HEK293 (cell line): ENCODE data around the gene KIRREL3.

Experiments
- CTCF ChIA-PET: fragments of 350-600 bp; formaldehyde crosslinking; extraction: SDS; loops from one replicate; lab custom pipeline; 2021; ENCODE audit warnings: antibody characterized with exemption; lab: Yijun Ruan, JAX
- POLR2A ChIA-PET: fragments of 300-600 bp; formaldehyde crosslinking; extraction: SDS; loops from one replicate; lab custom pipeline; 2020; ENCODE audit warnings: antibody characterized with exemption, inconsistent platforms; lab: Yijun Ruan, JAX
- H3K27ac ChIP-seq: fragments of 200-500 bp; sonication (Bioruptor generic); 2 replicates; pipeline ENCODE4 v1.5.1; 2014; ENCODE audit warnings: low read depth, low read length, control low read depth, inconsistent platforms; ENCODE audit errors: extremely low read depth
- H3K36me3 ChIP-seq, 2 experiments: fragments of 200-500 bp in 1 of 2; sonication (Bioruptor generic) in 1 of 2; 1 replicate in 1 of 2; 2 replicates in 1 of 2; pipeline ENCODE4 v1.5.1; 2014 to 2017; ENCODE audit warnings: inconsistent platforms in 2 of 2, low read length in 2 of 2; ENCODE audit not compliant: control insufficient read depth in 2 of 2, insufficient read depth in 1 of 2
- H3K4me1 ChIP-seq: fragments of 200-500 bp; sonication (Bioruptor generic); 2 replicates; pipeline ENCODE4 v1.5.1; 2014; ENCODE audit warnings: mild to moderate bottlenecking, low read length, inconsistent platforms; ENCODE audit not compliant: control insufficient read depth, insufficient read depth
- H3K4me3 ChIP-seq: 2 replicates; pipeline ENCODE4 v1.5.1; 2011; ENCODE audit warnings: low read depth, mild to moderate bottlenecking, control low read depth, low read length, moderate library complexity
- H3K9me3 ChIP-seq: fragments of 200-500 bp; sonication (Bioruptor generic); 2 replicates; pipeline ENCODE4 v1.5.1; 2014; ENCODE audit warnings: low read depth, low read length, inconsistent platforms; ENCODE audit not compliant: control insufficient read depth, insufficient read depth
- EGR2 ChIP-seq: fragments of 450-650 bp; formaldehyde crosslinking; IDR thresholded peaks from 2 replicates; pipeline ENCODE4 v1.5.1; 2016; ENCODE audit warnings: low read depth, missing biosample characterization, missing genetic modification characterization
- FEZF1 ChIP-seq: fragments of 450-650 bp; formaldehyde crosslinking; IDR thresholded peaks from 2 replicates; pipeline ENCODE4 v1.5.1; 2016; ENCODE audit warnings: missing biosample characterization, missing genetic modification characterization
- HIC1 ChIP-seq: fragments of 450-650 bp; formaldehyde crosslinking; IDR thresholded peaks from 2 replicates; pipeline ENCODE4 v1.5.1; 2016; ENCODE audit warnings: missing biosample characterization, missing genetic modification characterization
- PRDM1 ChIP-seq: fragments of 450-650 bp; formaldehyde crosslinking; IDR thresholded peaks from 2 replicates; pipeline ENCODE4; 2016; ENCODE audit warnings: missing biosample characterization, missing genetic modification characterization
- PRDM4 ChIP-seq: fragments of 450-650 bp; formaldehyde crosslinking; IDR thresholded peaks from 2 replicates; pipeline ENCODE4 v1.5.1; 2017; ENCODE audit warnings: missing biosample characterization, missing genetic modification characterization
- RBAK ChIP-seq: fragments of 450-650 bp; formaldehyde crosslinking; IDR thresholded peaks from 2 replicates; pipeline ENCODE4 v1.5.1; 2016; ENCODE audit warnings: missing biosample characterization, missing genetic modification characterization
- SP2 ChIP-seq: fragments of 450-650 bp; formaldehyde crosslinking; IDR thresholded peaks from 2 replicates; pipeline ENCODE4 v1.5.1; 2016; ENCODE audit warnings: missing biosample characterization, missing genetic modification characterization
- YY1 ChIP-seq: fragments of 450-650 bp; formaldehyde crosslinking; IDR thresholded peaks from 2 replicates; pipeline ENCODE4 v1.5.1; 2018; ENCODE audit warnings: missing biosample characterization, missing genetic modification characterization
- ZBTB20 ChIP-seq: fragments of 450-650 bp; formaldehyde crosslinking; IDR thresholded peaks from 2 replicates; pipeline ENCODE4 v1.5.1; 2016; ENCODE audit warnings: missing biosample characterization, missing genetic modification characterization
- ZFP37 ChIP-seq: fragments of 450-650 bp; formaldehyde crosslinking; IDR thresholded peaks from 2 replicates; pipeline ENCODE4 v1.5.1; 2016; ENCODE audit warnings: missing biosample characterization, missing genetic modification characterization
- ZNF132 ChIP-seq: fragments of 450-650 bp; formaldehyde crosslinking; IDR thresholded peaks from 2 replicates; pipeline ENCODE4 v1.5.1; 2017; ENCODE audit warnings: missing biosample characterization, missing genetic modification characterization, borderline replicate concordance
- ZNF19 ChIP-seq: fragments of 450-650 bp; formaldehyde crosslinking; IDR thresholded peaks from 2 replicates; pipeline ENCODE4; 2016; ENCODE audit warnings: missing biosample characterization, missing genetic modification characterization, low read depth
- ZNF214 ChIP-seq: fragments of 450-650 bp; formaldehyde crosslinking; IDR thresholded peaks from 2 replicates; pipeline ENCODE4 v1.5.1; 2017; ENCODE audit warnings: missing biosample characterization, mild to moderate bottlenecking, missing genetic modification characterization, borderline replicate concordance
- ZNF341 ChIP-seq: fragments of 450-650 bp; formaldehyde crosslinking; IDR thresholded peaks from 2 replicates; pipeline ENCODE4; 2016; ENCODE audit warnings: low read depth, missing biosample characterization, missing genetic modification characterization
- ZNF394 ChIP-seq: fragments of 450-650 bp; formaldehyde crosslinking; IDR thresholded peaks from 2 replicates; pipeline ENCODE4 v1.5.1; 2016; ENCODE audit warnings: missing biosample characterization, missing genetic modification characterization, mild to moderate bottlenecking, moderate library complexity, borderline replicate concordance
- ZNF548 ChIP-seq: fragments of 450-650 bp; formaldehyde crosslinking; IDR thresholded peaks from 2 replicates; pipeline ENCODE4 v1.5.1; 2016; ENCODE audit warnings: missing biosample characterization, missing genetic modification characterization
- ZNF707 ChIP-seq: fragments of 450-650 bp; formaldehyde crosslinking; IDR thresholded peaks from 2 replicates; pipeline ENCODE4 v1.5.1; 2016; ENCODE audit warnings: missing biosample characterization, missing genetic modification characterization
- ZNF792 ChIP-seq: fragments of 450-650 bp; formaldehyde crosslinking; IDR thresholded peaks from 2 replicates; pipeline ENCODE4 v1.5.1; 2016; ENCODE audit warnings: missing biosample characterization, missing genetic modification characterization
- ZSCAN4 ChIP-seq: fragments of 450-650 bp; formaldehyde crosslinking; IDR thresholded peaks from 2 replicates; pipeline ENCODE4 v1.5.1; 2017; ENCODE audit warnings: missing biosample characterization, missing genetic modification characterization
- TF ChIP-seq, protein P1 (sequence below): fragments of 450-650 bp; formaldehyde crosslinking; IDR thresholded peaks from 2 replicates; pipeline ENCODE4 v1.5.1; 2016; ENCODE audit warnings: missing biosample characterization, missing genetic modification characterization, low read depth
- TF ChIP-seq, protein P2 (sequence below): fragments of 450-650 bp; formaldehyde crosslinking; IDR thresholded peaks from 2 replicates; pipeline ENCODE4 v1.5.1; 2016; ENCODE audit warnings: missing biosample characterization, missing genetic modification characterization

KIRREL3 gene

GRCh38 chr11:126597041-126597440 lies 403.5 kb downstream of the KIRREL3 start:
- H3K4me3 ChIP-seq = no peak overlapping the region
- H3K27ac ChIP-seq = no peak overlapping the region
- no peaks in the 10 kb centered on the region for H3K4me1 ChIP-seq
- H3K9me3 ChIP-seq = no peaks in the 10 kb centered on the region
- no peaks in the 10 kb centered on the region for H3K36me3 ChIP-seq
- CTCF ChIA-PET = interaction anchor here (0.6 to 1.3 kb wide), 2 partner anchors 156 to 270 kb away, joined by 3 read pairs; no protein-coding TSS in a partner anchor
- no peak for TF ChIP-seq ZFP37 (tag by site-specific recombination)
- TF ChIP-seq ZNF394 = no peak
- POLR2A ChIA-PET = no interaction called here

GRCh38 chr11:126596474-126596873 lies 404.1 kb downstream of the KIRREL3 start:
- no peaks in the 10 kb centered on the region for H3K36me3 ChIP-seq
- H3K9me3 ChIP-seq = no peaks in the 10 kb centered on the region
- no peaks in the 10 kb centered on the region for H3K4me1 ChIP-seq
- H3K4me3 ChIP-seq = no peak overlapping the region
- TF ChIP-seq ZNF792 (tag by site-specific recombination) (no peak), ZBTB20 (tag by site-specific recombination) (no peak), ZNF548 (tag by site-specific recombination) (no peak), EGR2 (no peak), ZNF132 (tag by site-specific recombination) (no peak), RBAK (tag by site-specific recombination) (no peak)
- TF ChIP-seq, protein P1, sequence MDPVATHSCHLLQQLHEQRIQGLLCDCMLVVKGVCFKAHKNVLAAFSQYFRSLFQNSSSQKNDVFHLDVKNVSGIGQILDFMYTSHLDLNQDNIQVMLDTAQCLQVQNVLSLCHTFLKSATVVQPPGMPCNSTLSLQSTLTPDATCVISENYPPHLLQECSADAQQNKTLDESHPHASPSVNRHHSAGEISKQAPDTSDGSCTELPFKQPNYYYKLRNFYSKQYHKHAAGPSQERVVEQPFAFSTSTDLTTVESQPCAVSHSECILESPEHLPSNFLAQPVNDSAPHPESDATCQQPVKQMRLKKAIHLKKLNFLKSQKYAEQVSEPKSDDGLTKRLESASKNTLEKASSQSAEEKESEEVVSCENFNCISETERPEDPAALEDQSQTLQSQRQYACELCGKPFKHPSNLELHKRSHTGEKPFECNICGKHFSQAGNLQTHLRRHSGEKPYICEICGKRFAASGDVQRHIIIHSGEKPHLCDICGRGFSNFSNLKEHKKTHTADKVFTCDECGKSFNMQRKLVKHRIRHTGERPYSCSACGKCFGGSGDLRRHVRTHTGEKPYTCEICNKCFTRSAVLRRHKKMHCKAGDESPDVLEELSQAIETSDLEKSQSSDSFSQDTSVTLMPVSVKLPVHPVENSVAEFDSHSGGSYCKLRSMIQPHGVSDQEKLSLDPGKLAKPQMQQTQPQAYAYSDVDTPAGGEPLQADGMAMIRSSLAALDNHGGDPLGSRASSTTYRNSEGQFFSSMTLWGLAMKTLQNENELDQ (tag by site-specific recombination) = no peak
- TF ChIP-seq, all 188 proteins: peak for 0
- ChIA-PET CTCF (interaction anchor here (1.3 kb wide), 1 partner anchor 156 kb away, joined by 3 read pairs; no protein-coding TSS in a partner anchor), POLR2A (no interaction called here)
- no peak overlapping the region for H3K27ac ChIP-seq

DNA sequence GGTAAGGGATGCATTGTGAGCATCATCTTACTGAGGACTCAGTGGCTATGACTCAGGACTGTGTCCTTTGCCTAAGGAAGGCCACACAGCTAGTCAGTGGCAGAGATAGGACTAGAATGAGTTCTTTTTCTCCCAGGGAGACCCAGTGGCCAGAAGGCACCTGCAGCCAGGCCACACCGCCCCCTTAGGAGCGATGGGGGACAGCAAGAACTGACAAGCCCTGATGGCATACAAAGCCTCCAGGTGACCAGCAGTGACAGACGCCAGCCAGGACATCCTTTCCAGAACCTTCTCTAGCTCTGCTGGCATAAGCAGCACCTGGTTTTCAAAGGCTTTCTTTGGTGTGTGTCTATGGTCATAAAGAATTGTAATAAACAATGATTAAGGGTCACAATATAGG lies 405.0 kb downstream of the KIRREL3 start:
- H3K27ac ChIP-seq = no peak overlapping the region
- H3K4me3 ChIP-seq = no peak overlapping the region
- H3K4me1 ChIP-seq = no peaks in the 10 kb centered on the region
- H3K36me3 ChIP-seq = no peaks in the 10 kb centered on the region
- CTCF ChIA-PET = interaction anchor here (1.1 kb wide), 1 partner anchor 10 kb away, joined by 4 read pairs; no protein-coding TSS in a partner anchor
- POLR2A ChIA-PET = no interaction called here
- H3K9me3 ChIP-seq = no peaks in the 10 kb centered on the region
- TF ChIP-seq ZNF707 (tag by site-specific recombination) (no peak), ZNF214 (tag by site-specific recombination) (no peak), HIC1 (no peak), ZSCAN4 (no peak), PRDM1 (tag by site-specific recombination) (no peak), ZNF19 (tag by site-specific recombination) (no peak), PRDM4 (no peak), YY1 (tag by site-specific recombination) (no peak), FEZF1 (no peak), SP2 (tag by site-specific recombination) (no peak), ZNF341 (no peak)
- TF ChIP-seq, protein P2, sequence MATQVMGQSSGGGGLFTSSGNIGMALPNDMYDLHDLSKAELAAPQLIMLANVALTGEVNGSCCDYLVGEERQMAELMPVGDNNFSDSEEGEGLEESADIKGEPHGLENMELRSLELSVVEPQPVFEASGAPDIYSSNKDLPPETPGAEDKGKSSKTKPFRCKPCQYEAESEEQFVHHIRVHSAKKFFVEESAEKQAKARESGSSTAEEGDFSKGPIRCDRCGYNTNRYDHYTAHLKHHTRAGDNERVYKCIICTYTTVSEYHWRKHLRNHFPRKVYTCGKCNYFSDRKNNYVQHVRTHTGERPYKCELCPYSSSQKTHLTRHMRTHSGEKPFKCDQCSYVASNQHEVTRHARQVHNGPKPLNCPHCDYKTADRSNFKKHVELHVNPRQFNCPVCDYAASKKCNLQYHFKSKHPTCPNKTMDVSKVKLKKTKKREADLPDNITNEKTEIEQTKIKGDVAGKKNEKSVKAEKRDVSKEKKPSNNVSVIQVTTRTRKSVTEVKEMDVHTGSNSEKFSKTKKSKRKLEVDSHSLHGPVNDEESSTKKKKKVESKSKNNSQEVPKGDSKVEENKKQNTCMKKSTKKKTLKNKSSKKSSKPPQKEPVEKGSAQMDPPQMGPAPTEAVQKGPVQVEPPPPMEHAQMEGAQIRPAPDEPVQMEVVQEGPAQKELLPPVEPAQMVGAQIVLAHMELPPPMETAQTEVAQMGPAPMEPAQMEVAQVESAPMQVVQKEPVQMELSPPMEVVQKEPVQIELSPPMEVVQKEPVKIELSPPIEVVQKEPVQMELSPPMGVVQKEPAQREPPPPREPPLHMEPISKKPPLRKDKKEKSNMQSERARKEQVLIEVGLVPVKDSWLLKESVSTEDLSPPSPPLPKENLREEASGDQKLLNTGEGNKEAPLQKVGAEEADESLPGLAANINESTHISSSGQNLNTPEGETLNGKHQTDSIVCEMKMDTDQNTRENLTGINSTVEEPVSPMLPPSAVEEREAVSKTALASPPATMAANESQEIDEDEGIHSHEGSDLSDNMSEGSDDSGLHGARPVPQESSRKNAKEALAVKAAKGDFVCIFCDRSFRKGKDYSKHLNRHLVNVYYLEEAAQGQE = no peak
